ENCODE measurements around the gene CHRNA1.
A peak's percentile ranks its signal among the peaks of the same experiment; 100 is the strongest.

CHRNA1 gene

DNA sequence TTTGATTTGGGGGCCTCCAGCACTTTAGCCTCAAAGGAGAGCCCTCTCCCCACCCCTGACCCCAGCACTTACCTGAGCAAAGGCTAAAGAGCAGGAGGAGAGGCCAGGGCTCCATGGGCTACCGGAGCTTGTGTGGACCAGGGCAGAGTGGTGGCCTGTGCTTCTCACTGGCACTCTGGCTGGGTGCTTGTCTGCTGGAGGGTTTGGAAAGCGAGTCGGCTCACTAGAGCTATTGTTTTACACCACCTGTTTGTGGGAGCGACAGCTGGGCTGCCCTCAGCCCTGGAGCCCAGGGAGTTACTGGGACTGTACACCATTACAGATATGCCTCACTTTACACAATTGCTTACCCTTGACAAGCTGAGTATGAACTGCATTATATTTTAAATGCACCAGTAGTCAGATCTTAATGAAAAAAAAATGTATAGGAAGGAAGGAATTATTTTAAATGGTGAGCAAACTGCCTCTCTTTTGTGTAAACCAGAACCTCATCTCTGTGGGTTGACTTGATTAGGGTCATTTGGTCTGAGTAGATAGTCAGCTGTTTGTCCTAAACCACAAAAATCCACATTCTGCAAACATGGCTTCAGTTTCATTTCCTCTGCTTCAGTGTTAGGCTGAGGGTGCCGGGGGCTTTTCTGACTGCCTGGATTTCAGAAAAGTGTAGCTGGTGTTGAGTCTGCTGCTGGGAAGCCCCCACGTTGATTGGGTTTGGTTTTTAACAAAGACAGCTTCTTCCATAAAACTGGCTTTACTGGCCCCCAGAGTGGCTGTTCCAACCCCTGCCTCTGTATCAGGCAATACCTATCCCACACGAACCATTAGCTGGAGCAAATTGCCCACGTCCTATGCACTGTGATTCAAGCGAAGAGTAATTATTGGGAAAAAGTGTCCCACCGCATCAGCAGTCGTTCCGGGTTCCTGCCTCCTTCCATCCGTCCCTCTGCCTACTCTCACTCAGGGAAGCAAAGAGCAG is at the start of gene CHRNA1:
TSS of gene CHRNA1 (minus strand) at position 193 of the 976 bp plus-strand sequence. CDS start at position 115, 78 bp downstream.
- H3K9ac ChIP-seq: no peak within 1 kb of the TSS
- peaks cover 0 to 23% (median 0%) of the 10 kb centered on the region in 11 experiments; a peak in 4 of 22 replicates for H4K20me1 ChIP-seq
- no peaks in the 10 kb centered on the region for H3K9me3 ChIP-seq (replicated peaks in 1 of 11)
- H3K27me3 ChIP-seq: peaks cover 0 to 94% (median 0%) of the 10 kb centered on the region in 11 experiments; a peak in 7 of 22 replicates
- H3K36me3 ChIP-seq: no peaks in the 10 kb centered on the region
- H3K4me3 ChIP-seq: no peak within 1 kb of the TSS; a peak in 1 of 20 replicates
- peak within 1 kb of the TSS; percentile 47 to 86 (median 62) for H3K4me2 ChIP-seq
- H3K27ac ChIP-seq: peak within 1 kb of the TSS in 1 of 11 experiments; percentile 27; a peak in 1 of 22 replicates
- no peak for TF ChIP-seq Cebpa-rat (IDR thresholded peaks at IDR 0.05)
- peaks cover 12 to 52% (median 41%) of the 10 kb centered on the region in 10 experiments for H3K4me1 ChIP-seq

DNA sequence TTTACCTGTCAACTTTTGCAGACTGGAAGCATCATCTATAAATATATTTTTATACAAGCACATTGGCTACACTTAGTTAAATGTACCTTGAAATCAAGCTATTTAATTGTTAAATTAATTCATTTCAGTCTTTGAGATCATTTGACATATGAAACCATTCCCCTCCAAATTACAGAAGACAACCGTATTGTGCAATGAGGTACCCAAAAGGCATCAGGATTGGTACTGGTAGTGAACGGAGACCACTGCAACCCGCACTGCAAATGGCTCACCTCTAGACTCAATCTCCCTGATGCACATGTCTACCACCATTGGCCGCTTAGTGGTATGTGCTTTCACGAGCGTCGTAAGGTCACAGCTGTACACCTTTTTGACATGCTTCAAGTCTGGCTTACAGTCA is 47.8 kb upstream of the CHRNA1 start:
- H3K9ac ChIP-seq: no peak overlapping the region
- no peak overlapping the region for H3K27ac ChIP-seq
- H3K4me1 ChIP-seq: peaks cover 0 to 14% (median 6%) of the 10 kb centered on the region in 10 experiments; a peak in 11 of 20 replicates
- no peak overlapping the region for H3K4me3 ChIP-seq
- no peaks in the 10 kb centered on the region for H3K9me3 ChIP-seq (replicated peaks in 1 of 11)
- H3K27me3 ChIP-seq: no peaks in the 10 kb centered on the region
- TF ChIP-seq Cebpa-rat (IDR thresholded peaks at IDR 0.05): 0 out of 22 replicates have a peak, but pooled peaks of 1 of the 11 experiments have one; percentile 8
- H3K36me3 ChIP-seq: no peaks in the 10 kb centered on the region
- 0 out of 22 replicates have a peak overlapping the region, but pooled peaks of 5 of the 11 experiments have one; percentile 5 to 23 (median 14) for H3K4me2 ChIP-seq
- H4K20me1 ChIP-seq: no peaks in the 10 kb centered on the region

DNA sequence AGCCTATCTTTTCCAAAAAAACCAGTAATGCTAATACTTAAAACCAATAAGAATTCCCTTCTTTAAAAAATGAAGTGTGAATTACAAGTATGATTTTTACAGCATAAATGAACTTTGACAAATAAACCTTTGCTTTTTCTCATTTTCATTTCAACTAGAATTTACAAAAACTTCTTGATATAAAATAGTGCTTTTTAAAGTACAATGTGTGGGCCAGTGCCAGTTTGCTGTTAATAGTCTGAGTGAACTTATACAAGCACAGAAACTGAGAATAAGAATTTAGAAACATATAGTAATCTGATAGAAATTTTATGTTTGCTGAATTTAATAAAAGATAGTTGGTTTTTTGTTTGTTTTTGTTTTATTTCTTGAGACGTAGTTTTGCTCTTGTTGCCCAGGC is 43.7 kb upstream of the CHRNA1 start:
- no peak for TF ChIP-seq Cebpa-rat (IDR thresholded peaks at IDR 0.05)
- Histone ChIP-seq H3K9me3 (replicated peaks in 1 of 11) (no peaks in the 10 kb centered on the region), H3K4me2 (peak overlapping the region in 3 of 11 experiments; percentile 11 to 61 (median 49); a peak in 5 of 22 replicates), H3K4me1 (peaks cover 0 to 20% (median 9%) of the 10 kb centered on the region in 10 experiments; a peak in 11 of 20 replicates), H3K4me3 (no peak overlapping the region), H3K36me3 (no peaks in the 10 kb centered on the region), H3K9ac (no peak overlapping the region), H3K27ac (no peak overlapping the region), H4K20me1 (no peaks in the 10 kb centered on the region), H3K27me3 (no peaks in the 10 kb centered on the region)

DNA sequence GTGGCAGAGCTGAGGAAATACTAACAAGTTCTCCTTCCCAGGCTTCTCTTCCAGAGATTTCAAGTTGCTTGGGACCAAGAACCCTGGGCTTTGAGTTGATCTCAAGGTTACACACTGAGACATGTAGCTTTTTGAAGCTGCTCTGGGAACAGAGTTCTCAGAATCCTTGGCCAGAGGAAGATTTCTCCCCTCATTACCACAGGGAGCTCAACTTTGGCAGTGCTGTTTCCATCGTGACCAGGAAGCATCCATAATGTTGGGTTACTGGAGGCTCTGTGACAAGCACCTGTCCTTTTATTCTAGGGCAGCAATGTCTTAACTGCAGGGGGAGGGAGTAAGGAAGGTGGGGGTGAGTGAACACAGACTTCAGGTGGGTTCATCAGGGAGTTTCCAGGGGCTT is 41.5 kb upstream of the CHRNA1 start:
- Histone ChIP-seq H3K36me3 (no peaks in the 10 kb centered on the region), H3K27me3 (no peaks in the 10 kb centered on the region), H3K9me3 (replicated peaks in 1 of 11) (no peaks in the 10 kb centered on the region), H3K9ac (no peak overlapping the region), H3K4me2 (no peak overlapping the region), H3K4me1 (peaks cover 0 to 15% (median 9%) of the 10 kb centered on the region in 10 experiments; a peak in 11 of 20 replicates), H3K4me3 (no peak overlapping the region), H4K20me1 (no peaks in the 10 kb centered on the region), H3K27ac (no peak overlapping the region)
- TF ChIP-seq Cebpa-rat (IDR thresholded peaks at IDR 0.05): no peak

DNA sequence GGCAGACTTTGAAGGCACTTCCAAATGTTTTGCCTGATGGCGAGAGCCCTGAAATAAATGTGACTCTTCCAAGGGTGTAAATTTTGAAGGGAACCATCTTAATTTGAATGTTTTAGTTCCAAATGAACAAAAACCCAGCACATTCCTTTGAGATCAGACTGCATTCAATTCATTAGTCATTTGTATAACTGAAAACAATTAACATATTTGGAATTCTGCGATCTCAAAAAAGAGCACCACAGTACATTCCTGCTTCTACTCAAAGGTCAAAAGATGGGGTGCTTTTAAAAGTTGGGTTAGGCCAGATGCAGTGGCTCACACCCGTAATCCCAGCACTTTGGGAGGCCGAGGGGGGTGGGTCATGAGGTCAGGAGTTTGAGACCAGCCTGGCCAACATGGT is 38.2 kb upstream of the CHRNA1 start:
- no peak for TF ChIP-seq Cebpa-rat (IDR thresholded peaks at IDR 0.05)
- Histone ChIP-seq H3K27ac (no peak overlapping the region), H3K4me3 (no peak overlapping the region), H4K20me1 (no peaks in the 10 kb centered on the region), H3K36me3 (no peaks in the 10 kb centered on the region), H3K27me3 (no peaks in the 10 kb centered on the region), H3K9ac (no peak overlapping the region), H3K4me2 (no peak overlapping the region), H3K4me1 (peaks cover 0 to 17% (median 6%) of the 10 kb centered on the region in 10 experiments; a peak in 12 of 20 replicates), H3K9me3 (replicated peaks in 1 of 11) (no peaks in the 10 kb centered on the region)

DNA sequence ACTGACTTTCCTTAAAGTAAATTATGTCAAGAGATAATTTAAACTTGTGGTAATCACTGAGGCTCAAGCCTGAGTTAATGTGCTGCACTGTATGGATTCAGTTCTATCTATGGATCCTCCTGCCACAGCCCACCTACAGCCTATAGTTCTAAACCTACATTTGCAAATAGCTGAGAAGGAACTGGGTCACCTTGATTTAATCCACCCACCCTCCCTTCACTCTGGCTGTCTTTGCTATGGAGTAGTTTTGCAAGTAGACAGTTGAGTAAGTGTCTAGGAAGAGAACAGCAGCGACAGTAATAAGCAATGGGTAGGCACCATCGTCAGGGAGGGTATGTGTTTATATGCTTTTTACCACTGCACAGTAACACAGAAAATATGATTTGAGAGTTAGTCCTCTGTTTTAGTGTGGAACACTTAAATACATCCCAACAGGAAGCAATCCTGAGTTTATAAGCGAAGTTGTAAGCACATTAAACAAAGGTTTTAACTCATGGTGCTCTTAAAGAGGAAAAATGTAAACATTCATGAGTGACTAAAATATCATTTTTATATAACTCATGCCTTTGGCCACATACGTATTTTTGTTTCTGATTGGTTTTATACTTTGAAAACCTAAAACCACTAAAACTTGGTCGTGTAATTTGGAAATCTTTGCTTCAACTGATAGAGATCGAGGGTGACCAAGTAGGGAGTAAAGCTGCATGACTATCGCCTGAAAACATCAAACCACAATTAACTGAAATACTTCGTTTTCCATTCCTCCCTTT is 36.3 kb upstream of the CHRNA1 start:
- H3K9me3 ChIP-seq (replicated peaks in 1 of 11): no peaks in the 10 kb centered on the region
- no peak overlapping the region for H3K27ac ChIP-seq
- TF ChIP-seq Cebpa-rat (IDR thresholded peaks at IDR 0.05): no peak

DNA sequence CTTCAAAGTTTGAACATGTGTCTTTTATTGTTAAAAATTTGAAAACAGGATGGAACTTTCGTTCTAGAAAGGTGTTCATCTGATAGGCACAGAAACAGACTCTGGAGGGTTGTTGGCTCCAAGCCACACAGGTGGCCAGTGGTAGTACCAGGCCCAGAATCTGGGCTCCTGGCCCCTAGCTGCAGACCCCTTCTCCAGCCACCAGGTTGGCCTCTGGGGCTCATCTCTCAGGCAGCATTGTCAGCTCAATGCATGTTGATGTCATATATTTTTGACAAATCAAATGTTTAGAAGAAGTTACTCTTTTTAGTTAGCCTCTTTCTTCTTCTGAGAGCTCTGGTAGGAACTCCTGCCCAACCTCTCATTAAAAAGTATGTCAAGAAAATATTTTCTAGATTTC is 34.5 kb upstream of the CHRNA1 start:
- peaks cover 0 to 10% (median 5%) of the 10 kb centered on the region in 10 experiments; a peak in 5 of 20 replicates for H3K4me1 ChIP-seq
- no peak for TF ChIP-seq Cebpa-rat (IDR thresholded peaks at IDR 0.05)
- no peaks in the 10 kb centered on the region for H3K27me3 ChIP-seq

More for the DNA sequence above, 36.3 kb upstream of the CHRNA1 start:
- Histone ChIP-seq H3K36me3 (no peaks in the 10 kb centered on the region), H4K20me1 (no peaks in the 10 kb centered on the region), H3K9ac (no peak overlapping the region), H3K27me3 (no peaks in the 10 kb centered on the region), H3K4me2 (no peak overlapping the region), H3K4me1 (peaks cover 0 to 10% (median 5%) of the 10 kb centered on the region in 10 experiments; a peak in 5 of 20 replicates), H3K4me3 (no peak overlapping the region)

DNA sequence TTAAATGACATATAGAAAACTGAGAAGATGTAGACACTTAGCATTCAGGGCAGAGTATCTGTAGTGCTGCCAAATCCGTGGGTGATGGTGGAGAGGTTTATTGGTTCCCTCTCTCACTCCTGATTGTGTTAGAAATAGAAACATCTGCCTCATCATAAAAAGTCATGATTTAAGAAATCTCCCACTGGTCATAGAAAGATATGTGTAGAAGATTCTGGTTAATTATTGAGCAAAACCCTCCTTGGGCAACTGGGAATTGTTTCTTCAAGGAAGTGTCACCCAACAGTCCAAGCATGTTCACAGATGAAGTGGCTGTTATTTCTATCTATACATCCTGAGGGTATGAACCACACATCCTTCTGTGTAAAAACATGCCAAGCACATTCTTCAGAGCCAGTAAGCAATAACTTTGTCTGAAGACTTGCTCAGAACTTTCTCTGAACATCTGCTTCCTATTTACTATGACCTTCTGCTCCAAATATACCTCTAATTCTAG is 33.6 kb upstream of the CHRNA1 start:
- Histone ChIP-seq H3K4me1 (peaks cover 0 to 10% (median 5%) of the 10 kb centered on the region in 10 experiments; a peak in 5 of 20 replicates), H3K9me3 (replicated peaks in 1 of 11) (no peaks in the 10 kb centered on the region), H3K4me2 (peak overlapping the region in 7 of 11 experiments; percentile 0 to 32 (median 22); a peak in 9 of 22 replicates), H3K4me3 (no peak overlapping the region), H3K9ac (no peak overlapping the region), H4K20me1 (no peaks in the 10 kb centered on the region), H3K36me3 (no peaks in the 10 kb centered on the region), H3K27me3 (no peaks in the 10 kb centered on the region), H3K27ac (no peak overlapping the region)
- TF ChIP-seq Cebpa-rat (IDR thresholded peaks at IDR 0.05): no peak

More for the DNA sequence above, 34.5 kb upstream of the CHRNA1 start:
- H3K9me3 ChIP-seq (replicated peaks in 1 of 11): no peaks in the 10 kb centered on the region
- no peaks in the 10 kb centered on the region for H4K20me1 ChIP-seq
- H3K4me2 ChIP-seq: no peak overlapping the region
- no peak overlapping the region for H3K27ac ChIP-seq
- no peaks in the 10 kb centered on the region for H3K36me3 ChIP-seq
- no peak overlapping the region for H3K9ac ChIP-seq
- H3K4me3 ChIP-seq: no peak overlapping the region
